ENCODE results near the gene PEMT. TPM values are rescaled to one million over a fixed set of nuclear protein-coding genes. Genes with fewer than 3 reads are reported as not detected.

PEMT gene
- total RNA-seq, 2 donors from 2014 or later = 16.9 to 23.8 TPM

DNA sequence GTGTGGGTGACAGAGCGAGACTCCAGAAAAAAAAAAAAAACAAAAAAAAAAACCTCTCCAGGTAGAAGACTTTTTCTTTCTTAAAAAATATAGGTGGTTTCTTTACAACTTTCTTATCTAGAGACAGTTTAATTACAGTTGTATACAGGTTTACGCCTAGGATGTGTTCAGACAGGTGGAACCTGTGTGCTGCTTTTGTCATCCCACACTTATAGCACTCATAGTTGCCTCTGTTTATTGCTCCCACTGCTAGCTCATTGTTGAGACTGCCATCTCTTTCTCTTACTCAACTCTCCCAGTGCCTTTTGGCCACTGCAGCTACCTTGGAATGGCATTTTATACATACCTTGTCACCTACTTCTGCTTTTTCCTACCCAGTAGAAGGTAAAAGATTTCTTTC, 133.8 kb downstream of the PEMT start:
- H3K4me3 ChIP-seq = no peak overlapping the region
- H3K27me3 ChIP-seq = no peaks in the 10 kb centered on the region
- H3K4me1 ChIP-seq = no peaks in the 10 kb centered on the region
- intact Hi-C loops (cut with DNase I) = no loop called here
- H3K9ac ChIP-seq (ENCODE audit: low read depth in 2 of 2, low read length in 2 of 2) = no peak overlapping the region
- H3K36me3 ChIP-seq = no peaks in the 10 kb centered on the region
- no peak for DNase-seq
- H3K9me3 ChIP-seq = no peaks in the 10 kb centered on the region
- no peak overlapping the region for H3K27ac ChIP-seq
- TF ChIP-seq, protein P1, sequence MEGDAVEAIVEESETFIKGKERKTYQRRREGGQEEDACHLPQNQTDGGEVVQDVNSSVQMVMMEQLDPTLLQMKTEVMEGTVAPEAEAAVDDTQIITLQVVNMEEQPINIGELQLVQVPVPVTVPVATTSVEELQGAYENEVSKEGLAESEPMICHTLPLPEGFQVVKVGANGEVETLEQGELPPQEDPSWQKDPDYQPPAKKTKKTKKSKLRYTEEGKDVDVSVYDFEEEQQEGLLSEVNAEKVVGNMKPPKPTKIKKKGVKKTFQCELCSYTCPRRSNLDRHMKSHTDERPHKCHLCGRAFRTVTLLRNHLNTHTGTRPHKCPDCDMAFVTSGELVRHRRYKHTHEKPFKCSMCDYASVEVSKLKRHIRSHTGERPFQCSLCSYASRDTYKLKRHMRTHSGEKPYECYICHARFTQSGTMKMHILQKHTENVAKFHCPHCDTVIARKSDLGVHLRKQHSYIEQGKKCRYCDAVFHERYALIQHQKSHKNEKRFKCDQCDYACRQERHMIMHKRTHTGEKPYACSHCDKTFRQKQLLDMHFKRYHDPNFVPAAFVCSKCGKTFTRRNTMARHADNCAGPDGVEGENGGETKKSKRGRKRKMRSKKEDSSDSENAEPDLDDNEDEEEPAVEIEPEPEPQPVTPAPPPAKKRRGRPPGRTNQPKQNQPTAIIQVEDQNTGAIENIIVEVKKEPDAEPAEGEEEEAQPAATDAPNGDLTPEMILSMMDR (IDR thresholded peaks at IDR 0.05) = no peak

DNA sequence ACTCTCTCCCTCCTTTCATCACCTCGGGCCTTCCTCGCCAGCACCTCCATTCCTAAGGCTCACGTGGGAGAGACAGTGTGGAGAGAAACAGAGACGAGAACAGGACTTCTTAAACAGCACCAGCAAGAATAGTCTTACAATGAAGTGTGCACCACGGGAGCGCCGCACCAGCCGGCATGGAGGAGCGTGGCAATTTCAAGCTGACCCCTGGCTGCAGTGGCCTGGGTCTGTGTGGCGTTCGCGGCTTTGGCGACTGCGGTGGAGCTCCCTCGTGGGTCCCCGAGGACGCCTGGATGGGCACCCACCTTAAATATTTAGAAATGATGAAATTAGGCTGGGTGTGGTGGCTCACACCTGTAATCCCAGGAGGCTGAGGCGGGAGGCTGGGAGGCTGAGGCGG, 135.3 kb downstream of the PEMT start:
- no peaks in the 10 kb centered on the region for H3K27me3 ChIP-seq
- H3K9me3 ChIP-seq = no peaks in the 10 kb centered on the region
- no peak overlapping the region for H3K4me3 ChIP-seq
- no peaks in the 10 kb centered on the region for H3K36me3 ChIP-seq
- H3K4me1 ChIP-seq = no peaks in the 10 kb centered on the region
- TF ChIP-seq, protein P1 (IDR thresholded peaks at IDR 0.05) = no peak
- no peak overlapping the region for H3K27ac ChIP-seq
- no peak for DNase-seq
- no peak overlapping the region for H3K9ac ChIP-seq (ENCODE audit: low read depth in 2 of 2, low read length in 2 of 2)
- intact Hi-C loops (cut with DNase I) = no loop called here

Other genes starting within 250 kb of the PEMT start
- 10 to 100 TPM; 15.3 to 23.8 TPM for gene MED9, start 114.7 kb downstream of the PEMT start, total RNA-seq
- gene RASD1, start 95.3 kb downstream of the PEMT start, total RNA-seq = 10 to 100 TPM; 21.6 to 24.9 TPM
- 10 to 100 TPM; 21.8 to 24.5 TPM for gene RAI1, start 89.8 kb upstream of the PEMT start, total RNA-seq
- 100 to 1,000 TPM; 170 to 174 TPM for gene SREBF1, start 245.3 kb upstream of the PEMT start, total RNA-seq